ENCODE measurements around the gene GNAS-AS1.
A peak's percentile ranks its signal among the peaks of the same experiment; 100 is the strongest.

The GNAS-AS1 gene

DNA sequence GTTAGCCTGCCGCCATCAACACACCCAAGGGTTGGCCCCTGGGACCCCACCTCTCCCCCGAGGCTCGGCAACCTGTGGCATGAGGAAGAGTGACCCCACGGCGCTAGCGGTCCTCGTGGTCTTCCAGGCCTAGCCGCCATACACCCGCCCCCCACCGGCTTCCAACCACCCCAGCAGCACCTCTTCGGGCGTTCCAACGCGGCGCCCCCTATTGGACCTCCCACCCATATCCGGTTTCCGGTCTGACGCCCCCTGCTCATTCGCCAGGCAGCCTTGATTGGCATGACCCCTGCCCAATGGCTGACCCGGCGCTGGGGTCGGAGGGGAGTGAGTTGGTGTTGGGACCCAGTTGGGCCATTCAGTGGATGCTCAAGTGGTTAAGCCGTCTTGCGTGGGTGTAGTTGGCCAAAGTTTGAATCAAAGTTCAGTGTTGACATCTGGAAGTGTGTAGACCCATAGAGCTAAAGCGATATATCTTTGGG is at the start of gene GNAS-AS1:
Gene GNAS-AS1 (minus strand): TSS at position 210 of the 482 bp plus-strand sequence.
- DNase-seq (ENCODE audit: low read depth) = peak; percentile 60

DNA sequence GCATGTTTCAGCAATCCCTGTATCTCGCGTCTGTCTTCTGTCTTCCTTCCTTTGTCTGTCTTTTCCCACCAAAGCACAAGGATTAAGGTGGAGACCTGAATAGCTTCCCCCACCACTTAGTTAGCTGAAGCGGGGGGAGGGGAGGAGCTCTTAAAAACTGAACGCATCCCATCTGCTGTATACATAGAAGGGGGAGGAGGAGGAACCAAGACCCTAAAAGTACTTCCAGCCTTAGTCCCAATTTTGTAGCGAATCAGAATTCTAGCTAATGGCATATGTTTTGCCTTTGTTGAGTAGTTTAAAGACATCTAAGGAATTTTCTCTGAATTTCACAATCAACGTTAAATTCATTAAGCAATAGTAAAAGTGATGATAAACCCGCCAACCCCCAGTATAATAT is 49.7 kb upstream of the GNAS-AS1 start:
- no peak for DNase-seq (ENCODE audit: low read depth)

DNA sequence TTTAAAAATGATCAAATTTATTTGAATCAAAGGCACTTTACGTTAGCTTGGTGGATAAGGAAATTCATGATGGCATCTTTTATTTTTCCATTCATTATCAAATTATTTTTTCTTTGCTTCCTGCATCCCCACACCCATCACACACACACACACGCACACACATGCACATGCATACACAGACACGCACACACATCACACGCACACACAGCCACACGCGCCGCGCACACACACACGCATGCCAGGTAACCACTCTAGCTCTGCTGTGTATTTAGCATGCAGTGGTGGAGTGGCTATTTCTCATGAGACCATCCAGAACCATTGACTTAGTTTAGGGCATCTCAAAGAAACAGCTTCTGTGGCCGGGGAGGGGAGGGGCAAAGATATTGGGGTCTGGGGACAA is 48.8 kb upstream of the GNAS-AS1 start:
- DNase-seq (ENCODE audit: low read depth) = no peak

DNA sequence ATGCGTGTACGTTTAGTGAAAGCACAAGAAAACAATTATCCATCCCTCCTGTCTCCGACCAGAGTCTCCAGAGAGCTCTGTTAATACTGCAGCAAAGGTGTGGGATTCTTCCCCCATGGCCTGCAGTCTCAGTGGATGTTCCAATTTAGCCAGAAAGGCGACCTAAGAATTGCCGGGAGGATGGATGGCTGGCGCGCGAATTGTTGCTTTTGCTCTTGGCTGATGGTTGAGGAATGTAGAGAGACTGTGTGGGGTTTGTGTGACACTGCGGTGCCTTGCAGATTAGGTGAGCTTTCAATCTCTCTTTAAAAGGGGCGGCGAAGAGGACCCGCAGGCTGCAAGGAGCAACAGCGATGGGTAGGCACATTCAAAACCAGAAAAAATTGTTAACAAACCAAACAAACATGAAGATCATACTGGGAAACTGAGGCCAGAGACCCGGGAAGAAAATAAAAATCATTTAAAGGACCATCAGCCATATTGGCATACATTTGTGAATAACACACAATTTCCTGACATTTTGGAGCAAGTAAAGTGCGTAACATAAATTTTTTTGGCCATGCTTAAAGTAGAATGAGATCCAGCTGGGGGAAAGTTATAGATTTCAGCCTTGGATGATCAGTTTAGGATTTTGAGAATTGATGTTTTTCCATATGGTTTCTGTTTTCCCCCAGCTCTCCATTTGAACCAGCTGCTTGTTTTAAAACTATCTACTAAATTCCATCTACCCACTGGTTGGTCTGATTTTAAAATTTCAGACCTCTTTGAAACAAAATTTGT is 48.1 kb upstream of the GNAS-AS1 start:
- no peak for DNase-seq (ENCODE audit: low read depth)

DNA sequence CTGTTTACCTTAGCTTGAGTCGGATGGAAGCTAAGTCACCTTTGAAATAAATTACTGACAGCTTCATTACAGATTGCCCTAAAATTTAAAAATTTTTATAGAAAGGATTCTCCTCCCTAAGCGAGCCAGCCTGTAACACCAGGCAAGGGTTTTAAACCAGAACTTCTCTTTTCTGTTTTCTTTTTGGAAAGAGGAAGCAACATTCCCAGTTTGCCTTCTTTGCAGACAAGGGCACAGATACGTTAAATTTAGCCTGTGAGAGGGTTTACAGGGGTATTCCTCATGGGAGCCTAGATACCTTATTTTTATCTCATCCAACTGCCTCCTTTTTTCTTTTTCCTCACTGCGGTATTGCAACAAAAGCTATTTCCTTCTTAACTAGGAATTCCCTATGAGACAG is 46.8 kb upstream of the GNAS-AS1 start:
- no peak for DNase-seq (ENCODE audit: low read depth)

DNA sequence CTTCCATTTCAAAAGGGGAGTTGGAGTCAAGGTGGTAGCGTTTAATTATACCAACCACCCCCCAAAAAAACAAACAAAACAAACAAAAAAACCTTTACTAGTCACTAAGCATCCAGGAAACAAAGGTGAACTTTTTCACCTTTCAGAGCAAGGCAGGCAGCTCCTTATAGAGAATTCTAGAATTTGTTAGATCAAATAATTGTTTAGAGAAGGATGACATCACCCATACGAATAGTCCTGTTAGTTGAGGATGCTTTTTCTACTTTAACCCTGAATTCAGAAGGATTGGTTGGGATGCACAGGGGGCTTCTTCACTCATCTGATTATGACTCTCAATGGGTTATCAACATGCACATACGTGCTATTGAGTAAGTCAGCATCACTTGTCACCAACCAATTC is 46.1 kb upstream of the GNAS-AS1 start:
- DNase-seq (ENCODE audit: low read depth) = no peak

DNA sequence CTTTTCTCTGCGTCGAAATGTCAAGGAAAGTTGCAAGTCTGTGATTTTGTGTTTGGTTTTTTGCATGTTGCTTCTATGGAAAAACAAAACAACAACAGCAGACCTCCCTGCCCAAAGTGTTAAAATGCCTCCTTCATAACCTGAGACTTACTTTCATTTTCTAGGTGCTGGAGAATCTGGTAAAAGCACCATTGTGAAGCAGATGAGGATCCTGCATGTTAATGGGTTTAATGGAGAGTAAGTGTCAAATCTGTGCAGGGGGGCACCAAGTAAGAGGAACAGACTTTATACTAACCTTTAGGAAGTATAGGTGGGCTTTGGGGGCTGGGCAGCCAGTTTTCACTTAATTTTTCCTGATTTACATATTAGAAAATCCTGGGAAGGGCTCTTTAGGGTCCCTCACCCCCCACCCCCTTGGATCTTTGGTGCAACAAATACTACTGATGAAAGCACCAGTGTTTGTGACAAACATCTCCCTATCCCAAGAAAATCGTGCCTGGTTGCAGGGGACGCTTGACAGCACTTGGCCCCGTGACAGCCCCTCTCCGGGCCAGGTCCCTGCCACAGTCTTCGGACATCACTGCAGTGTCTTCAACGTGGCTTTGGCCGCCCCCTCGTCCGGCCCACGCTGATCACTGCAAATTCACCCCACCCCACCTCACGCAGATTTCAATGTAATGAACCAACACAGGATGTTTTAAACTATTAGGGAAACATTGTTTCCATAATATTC is 44.9 kb upstream of the GNAS-AS1 start:
- no peak for DNase-seq (ENCODE audit: low read depth)

DNA sequence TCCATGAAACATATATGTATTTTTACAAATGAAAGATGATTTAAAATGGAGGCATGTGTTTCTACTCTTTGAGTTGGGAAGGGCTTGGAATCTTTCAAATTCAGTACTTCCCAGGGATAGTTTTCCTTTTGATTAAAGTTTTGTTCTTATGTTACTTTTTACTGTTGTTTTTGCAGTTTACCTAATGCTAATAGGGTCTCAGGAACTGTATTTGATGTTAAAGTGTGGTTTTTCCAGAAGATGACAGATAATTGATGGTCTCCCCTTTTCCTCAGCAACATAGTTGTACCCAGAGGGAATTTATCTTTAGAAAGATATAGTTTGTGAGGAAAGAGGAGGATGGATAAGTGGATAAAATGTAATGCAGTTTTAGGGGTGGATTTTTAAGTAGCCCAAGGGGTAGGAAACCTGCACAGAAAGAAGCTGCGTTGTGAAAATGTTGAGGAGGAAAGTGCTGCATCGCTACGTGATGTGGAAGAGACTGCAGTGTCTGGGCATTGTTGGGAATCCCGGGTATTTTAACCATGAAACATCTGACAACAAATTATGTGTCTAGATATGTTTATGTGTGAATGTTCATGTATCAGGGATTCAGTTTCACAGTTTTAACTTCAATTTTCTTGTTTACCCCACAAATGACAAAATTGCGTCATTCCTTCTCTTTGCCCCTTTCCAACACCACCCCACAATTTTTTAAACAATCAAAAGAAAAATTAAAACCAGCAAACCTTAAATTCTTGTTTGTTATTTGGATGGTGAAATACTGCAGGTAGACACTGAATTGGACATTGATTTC is 44.1 kb upstream of the GNAS-AS1 start:
- no peak for DNase-seq (ENCODE audit: low read depth)

DNA sequence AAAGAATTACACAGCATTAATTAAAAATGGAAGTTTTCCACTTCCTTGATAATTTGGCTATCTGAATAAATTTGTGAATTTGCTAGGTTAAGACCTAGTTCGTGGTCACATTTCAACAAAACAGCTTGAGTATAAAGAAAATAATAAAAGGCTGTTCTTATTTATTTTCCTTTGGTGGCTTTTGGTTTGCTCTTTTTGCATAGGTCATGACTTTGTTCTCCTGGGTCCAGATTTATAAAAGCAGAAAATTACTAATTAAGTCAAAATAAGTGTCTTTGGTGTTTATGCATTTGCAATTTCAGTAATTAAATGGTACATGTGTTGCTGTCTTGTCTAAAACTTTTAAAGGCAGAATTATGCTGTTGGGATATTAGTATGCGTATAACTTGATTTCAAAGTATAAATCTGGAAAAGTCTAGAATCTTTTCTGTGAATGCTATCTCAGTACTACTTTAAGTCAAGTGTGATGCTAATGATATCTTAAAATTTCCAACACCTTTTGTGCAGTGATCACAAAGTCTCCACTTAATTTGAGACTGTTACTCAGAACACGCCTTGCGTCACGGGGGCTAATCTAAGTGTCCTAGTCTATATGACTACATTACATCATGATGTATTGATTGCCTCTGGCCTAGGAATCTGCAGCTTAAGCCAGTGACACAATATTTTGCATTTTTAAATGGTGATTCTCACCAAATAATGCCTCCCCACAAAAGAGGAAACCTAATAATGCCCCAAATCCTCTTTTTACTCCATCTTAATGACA is 42.8 kb upstream of the GNAS-AS1 start:
- no peak for DNase-seq (ENCODE audit: low read depth)

DNA sequence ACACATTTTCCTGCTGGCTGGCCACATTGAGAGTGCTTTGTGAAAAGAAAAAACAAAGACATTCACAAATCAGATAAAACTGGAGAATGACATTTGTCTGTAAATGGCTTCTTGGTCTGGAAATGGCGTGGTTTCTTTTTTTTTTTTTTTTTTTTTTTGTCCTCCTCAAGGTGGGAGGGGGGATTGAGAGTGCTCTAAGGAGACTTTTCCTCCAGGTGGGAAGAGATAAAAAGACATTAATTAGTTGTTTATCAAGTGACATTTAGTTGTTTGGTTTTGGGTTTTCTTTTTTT is 42.2 kb upstream of the GNAS-AS1 start:
- no peak for DNase-seq (ENCODE audit: low read depth)

DNA sequence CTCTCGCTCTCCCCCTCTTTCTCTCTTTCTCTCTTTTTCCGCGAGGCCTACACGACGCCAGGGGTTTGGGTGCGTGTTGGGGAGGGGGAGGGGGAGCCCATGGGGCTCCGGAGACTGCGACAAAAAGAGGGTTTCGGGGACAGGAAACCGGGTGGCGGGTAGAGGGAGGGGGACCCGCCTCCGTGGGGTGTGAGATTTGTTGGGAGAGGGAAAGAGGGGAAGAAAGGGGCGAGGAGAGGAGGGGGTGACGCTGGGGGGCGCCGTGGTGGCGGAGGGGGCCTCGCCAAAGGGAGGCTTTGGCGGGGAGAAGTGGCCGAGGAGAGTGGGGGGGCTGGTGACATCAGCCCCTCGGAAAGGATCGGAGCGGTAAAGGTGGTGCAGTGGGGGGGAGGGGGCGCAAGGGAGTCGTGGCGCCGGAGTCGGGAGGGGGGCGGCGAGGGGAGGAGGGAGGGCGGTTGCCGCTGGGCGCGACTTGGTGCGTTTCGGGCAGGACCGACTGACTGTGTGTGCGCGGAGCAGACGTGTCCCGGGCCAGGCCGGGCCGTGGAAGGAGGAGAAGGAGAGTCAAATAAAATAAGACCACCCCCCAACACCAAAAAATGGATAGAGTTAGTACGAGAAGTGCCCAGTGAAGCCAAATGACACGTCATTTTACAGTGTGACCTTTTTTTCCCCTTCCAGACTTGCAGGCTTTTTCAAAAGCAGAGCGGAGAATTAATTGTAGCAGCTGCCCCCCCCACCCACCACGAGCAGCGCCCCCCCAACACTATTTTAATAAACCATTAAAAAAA is 41.6 kb upstream of the GNAS-AS1 start:
- no peak for DNase-seq (ENCODE audit: low read depth)

DNA sequence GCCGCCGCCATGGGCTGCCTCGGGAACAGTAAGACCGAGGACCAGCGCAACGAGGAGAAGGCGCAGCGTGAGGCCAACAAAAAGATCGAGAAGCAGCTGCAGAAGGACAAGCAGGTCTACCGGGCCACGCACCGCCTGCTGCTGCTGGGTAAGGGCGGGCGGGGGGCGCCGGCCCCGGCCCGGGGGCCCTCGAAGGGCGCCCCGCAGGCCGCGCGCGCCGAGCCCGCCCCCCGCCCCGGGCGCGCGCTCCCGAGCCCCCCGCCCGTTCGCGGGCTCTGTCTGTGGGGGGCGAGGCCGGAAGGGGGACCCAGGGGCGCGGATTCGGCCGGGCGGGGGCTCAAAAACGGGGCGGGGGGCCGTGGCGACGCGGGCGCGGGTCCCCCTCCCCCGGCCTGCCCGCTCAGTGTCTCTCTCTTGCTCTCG is 41.0 kb upstream of the GNAS-AS1 start:
- DNase-seq (ENCODE audit: low read depth) = no peak

DNA sequence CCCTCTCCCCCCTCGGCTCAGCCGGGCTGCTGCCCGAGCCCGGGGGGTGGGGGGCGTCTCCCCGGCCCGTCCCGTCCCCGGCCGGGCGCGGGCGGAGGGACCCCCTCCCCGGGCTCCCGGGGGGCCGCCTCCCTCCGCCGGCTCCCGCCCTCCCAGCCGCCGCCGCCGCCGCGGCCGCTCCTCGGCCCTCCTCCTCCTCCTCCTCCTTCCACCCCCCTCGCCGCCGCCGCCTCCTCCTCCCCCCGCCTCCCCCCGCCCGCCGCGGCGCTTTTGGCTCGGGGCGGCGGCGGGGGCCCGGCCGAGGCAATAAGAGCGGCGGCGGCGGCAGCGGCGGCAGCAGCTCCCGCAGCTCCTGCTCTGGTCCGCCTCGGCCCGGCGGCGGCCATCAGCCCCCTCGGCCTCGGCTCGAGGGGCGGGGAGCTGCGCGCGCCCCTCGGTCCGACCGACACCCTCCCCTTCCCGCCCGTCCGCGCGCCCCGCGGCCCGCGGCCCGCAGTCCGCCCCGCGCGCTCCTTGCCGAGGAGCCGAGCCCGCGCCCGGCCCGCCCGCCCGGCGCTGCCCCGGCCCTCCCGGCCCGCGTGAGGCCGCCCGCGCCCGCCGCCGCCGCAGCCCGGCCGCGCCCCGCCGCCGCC is 40.5 kb upstream of the GNAS-AS1 start:
- DNase-seq (ENCODE audit: low read depth) = peak; percentile 32

DNA sequence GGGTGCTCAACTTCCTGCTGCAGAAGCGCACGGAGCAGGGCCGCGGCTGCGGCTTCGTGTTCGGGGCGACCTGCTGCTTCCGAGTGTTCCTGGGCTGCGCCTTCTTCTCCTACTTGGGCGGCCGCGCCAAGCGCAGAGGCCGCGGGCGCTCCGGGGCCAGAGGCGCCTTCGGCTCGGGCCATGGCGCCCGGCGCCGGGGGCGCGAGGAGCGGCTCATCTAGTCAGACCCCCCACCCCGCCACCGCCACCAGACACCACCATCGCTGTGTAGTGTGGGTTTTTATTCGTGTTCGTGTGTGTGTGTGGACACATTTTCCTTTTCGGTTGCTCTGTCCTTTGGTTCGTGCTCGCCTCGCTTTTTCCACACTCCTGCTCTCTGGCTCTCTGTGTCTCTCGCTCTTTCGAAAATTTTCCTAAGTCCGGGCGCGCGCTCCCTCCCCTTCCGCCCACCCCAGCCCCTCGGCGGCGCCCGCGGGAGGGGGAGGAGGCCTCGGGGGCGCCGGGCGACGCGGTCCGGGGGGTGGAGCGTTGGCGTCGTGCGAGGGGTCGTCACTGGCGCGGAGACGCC is 39.9 kb upstream of the GNAS-AS1 start:
- DNase-seq (ENCODE audit: low read depth) = peak; percentile 46

DNA sequence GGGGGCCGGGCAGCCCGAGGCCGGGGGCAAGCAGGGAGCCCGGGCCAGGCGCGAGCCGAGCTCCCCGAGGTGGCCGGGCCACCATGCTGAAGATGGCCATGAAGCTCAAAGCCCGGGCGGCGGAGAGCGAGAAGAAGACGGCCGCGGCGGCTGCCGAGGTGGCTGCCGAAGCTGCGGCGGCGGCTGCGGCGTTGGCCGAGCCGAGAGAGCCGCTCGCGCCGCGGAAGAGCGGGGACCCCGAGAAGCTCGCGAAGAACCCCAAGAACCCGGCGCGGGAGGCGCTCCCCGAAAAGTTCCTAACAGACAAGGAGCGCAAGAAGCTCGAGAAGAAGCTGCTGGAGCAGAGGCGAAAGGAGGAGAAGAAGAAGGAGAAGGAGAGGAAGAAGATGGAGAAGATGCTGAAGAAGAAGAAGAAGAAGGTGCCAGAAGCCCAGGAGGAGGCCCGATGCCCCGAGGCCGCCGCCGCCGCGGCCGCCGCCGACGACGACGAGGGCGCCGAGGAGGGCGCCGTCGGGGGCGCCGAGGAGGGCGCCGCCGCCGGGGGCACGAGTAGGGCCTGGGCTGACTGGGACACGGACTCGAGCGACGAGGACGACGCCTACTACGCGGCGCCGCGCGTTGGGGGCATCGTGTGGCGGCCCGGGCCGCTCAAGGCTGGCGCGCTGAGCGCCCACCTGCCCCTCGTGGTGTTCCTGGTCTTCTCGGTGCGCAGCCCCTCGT is 39.3 kb upstream of the GNAS-AS1 start:
- no peak for DNase-seq (ENCODE audit: low read depth)

DNA sequence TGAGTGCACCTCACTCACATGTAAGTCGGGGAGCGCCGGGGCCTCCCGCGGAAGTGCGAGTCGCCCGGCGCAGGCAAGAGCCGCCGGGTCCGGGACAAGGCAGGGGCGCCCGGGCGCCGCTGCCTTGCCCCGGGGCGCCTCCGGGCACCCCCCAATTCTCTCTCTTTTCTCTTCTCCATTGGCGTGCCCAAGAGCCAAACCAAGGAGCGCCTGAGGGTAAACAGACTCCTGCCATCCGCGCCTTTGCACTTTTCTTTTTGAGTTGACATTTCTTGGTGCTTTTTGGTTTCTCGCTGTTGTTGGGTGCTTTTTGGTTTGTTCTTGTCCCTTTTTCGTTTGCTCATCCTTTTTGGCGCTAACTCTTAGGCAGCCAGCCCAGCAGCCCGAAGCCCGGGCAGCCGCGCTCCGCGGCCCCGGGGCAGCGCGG is 38.6 kb upstream of the GNAS-AS1 start:
- DNase-seq (ENCODE audit: low read depth) = no peak

DNA sequence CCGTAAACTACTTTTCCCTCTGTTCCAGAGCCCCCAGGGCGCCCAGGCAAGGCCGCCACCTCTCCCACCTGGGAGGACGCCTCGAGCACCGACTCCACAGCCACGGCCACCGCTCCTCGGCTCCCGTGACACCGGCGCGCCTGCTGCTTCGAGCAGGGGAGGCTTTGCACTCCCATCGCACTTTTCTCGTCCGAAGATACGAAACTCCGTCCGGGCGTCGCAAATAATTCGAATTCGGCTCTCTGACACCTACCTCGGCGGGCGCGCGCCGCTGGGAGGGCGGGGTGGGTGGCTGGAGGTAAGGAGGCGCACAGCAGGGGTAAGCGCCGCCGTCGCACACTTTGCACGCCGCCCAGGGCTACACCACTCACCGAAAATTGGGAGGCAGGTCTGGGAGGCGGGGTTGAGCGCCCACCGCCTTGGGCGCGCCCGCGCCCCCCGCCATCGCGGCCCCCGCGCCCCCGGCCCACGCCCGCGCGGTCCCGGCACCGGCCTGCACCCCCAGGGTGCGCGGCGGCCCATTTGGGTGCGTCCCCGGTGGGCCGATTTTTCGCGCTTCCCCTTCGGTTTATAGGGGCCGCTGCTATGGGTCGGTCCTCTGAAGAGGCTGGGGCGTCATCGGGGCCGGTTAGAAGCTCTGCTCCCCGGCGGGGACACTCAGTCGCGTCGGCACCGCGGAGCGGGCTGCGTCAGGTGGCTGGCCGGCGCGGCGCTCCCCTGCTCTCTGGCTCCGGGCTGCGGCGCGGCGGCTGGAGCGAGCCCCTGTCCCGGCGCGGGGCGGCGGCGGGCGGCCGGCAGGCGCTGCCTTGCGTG is 38.0 kb upstream of the GNAS-AS1 start:
- DNase-seq (ENCODE audit: low read depth) = peak; percentile 64

DNA sequence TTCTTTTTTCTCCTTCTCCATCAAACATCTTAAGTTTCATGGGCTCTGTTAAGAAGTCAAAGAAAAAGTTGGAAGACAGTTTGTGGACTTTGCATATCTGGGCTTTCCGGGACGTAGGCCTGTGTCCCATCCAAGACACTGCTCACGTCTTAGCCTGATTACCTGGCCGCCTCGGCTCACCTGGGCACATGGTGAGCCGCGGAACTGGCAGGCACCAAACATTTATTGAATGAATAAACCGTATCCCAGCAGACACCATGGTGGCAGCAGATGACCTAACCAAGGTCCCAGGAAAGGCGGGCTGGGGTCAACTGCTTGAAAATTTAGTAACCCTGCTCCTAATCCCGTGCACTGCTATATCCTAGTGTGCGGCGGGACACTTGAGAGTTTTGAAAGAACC is 37.4 kb upstream of the GNAS-AS1 start:
- no peak for DNase-seq (ENCODE audit: low read depth)

DNA sequence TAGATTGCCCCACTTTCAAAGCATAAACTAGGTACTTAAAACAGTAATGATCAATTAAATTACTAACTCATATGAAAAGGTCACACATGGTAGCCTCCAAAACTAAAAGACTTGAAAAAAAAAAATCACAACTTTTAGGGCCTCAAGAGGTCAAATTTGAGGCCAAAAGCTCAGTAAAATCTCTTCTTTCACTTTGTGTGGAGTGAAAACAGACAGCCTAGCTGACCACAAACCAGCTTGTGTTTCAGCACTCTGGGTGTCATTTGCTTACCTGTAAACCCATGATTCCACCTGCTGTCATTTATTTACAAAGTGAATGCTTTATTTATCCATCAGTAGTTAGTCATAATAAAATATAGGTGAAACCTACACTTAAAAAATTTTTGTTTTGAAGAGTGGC is 35.8 kb upstream of the GNAS-AS1 start:
- DNase-seq (ENCODE audit: low read depth) = no peak

All from stimulated activated CD8-positive, alpha-beta memory T cell treated with anti-CD3 and anti-CD28 coated beads, Interleukin-15, amount 100 ng/mL, for 24 hours (primary cell).